ENCODE measurements around the gene SHISA5. TPM values are rescaled to one million over a fixed set of nuclear protein-coding genes. Genes with fewer than 3 reads are reported as not detected.

The SHISA5 gene
- total and polyA plus RNA-seq, 2 experiments from 2014 or later = 86.0 to 92.3 TPM

DNA sequence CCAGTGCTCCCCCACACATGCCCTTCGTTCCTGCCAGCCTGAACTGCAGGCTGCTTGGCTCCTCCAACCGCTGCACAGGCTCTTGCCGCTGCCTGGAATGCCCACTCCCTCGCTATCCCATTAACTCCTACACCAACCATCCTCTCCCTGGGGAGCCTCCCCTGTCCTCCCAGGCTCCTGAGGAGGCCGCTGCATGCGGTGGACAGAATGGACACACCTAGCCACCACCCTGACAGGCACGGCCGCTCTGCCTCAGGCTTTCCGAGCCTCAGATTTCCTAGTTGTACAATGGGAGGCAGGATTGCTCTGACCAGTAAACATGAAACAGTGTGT, 76.4 kb downstream of the SHISA5 start:
- TF ChIP-seq, protein P1, sequence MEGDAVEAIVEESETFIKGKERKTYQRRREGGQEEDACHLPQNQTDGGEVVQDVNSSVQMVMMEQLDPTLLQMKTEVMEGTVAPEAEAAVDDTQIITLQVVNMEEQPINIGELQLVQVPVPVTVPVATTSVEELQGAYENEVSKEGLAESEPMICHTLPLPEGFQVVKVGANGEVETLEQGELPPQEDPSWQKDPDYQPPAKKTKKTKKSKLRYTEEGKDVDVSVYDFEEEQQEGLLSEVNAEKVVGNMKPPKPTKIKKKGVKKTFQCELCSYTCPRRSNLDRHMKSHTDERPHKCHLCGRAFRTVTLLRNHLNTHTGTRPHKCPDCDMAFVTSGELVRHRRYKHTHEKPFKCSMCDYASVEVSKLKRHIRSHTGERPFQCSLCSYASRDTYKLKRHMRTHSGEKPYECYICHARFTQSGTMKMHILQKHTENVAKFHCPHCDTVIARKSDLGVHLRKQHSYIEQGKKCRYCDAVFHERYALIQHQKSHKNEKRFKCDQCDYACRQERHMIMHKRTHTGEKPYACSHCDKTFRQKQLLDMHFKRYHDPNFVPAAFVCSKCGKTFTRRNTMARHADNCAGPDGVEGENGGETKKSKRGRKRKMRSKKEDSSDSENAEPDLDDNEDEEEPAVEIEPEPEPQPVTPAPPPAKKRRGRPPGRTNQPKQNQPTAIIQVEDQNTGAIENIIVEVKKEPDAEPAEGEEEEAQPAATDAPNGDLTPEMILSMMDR (IDR thresholded peaks at IDR 0.05; ENCODE audit: low read depth, low read length) = no peak
- H3K9me3 ChIP-seq (ENCODE audit: low read depth) = no peaks in the 10 kb centered on the region
- peaks cover 33% of the 10 kb centered on the region for H3K4me1 ChIP-seq (ENCODE audit: low read depth)
- H3K4me3 ChIP-seq = no peak overlapping the region
- no peaks in the 10 kb centered on the region for H3K36me3 ChIP-seq
- DNase-seq (ENCODE audit: low read depth in 1 of 2, low spot score in 1 of 2) = no peak
- no peak overlapping the region for H3K27ac ChIP-seq
- no peaks in the 10 kb centered on the region for H3K27me3 ChIP-seq

DNA sequence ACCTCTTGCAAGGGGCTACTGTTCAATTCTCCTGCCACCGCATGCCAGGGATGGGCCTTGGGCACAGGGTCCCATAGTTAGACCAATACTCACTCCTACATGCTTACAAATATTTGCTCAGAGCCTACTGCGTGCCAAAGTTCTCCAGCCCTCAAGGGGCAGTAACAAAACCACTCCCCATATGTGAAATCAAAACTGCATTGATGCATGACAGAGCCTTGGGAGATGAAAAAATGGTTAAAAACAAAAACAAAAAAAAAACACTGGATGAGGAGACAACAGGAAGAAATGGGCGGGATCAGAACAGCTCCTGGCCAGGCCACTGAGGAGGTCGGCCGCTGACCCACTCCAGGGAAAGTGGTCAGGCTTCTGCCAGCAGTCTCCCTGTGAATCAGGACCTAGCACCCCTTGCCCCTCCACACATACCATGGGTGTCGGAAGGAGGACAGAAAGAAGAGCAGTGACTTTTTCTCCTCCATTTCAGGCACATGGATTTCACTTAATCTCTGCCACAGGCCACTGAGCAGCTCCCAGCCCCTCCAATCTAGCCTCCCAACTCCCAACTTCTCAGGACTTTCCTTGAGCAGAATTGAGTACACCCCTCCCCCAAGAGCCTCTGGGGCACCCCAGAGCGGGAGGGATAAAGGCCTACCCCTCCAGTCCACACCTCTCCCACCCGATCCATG, 76.9 kb downstream of the SHISA5 start:
- H3K4me3 ChIP-seq = no peak overlapping the region

DNA sequence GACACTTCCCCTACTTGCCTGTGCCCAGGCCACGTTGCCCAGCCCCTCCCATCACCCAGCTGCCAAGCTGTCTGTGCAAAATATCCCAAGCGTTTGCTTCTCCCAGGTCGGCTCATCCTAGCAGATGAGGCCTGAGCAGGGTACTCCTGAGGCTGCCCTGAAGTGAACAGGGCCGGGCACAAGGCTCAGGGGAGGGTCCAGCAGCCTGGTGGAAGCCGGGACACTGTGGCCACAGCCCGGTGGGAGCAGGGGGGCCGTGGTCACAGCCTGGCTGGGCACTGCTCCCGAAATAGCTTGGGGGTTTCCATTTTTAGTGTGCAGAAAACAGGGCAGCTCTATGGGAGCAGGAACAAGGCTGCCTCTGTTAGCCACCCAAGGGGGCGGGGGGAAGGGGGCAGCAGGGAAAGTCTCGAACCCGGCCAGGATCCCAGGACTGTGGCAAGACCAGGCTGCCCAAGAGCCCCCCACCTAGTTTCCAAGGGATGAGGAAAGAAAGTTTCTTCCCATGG, 77.5 kb downstream of the SHISA5 start:
- no peaks in the 10 kb centered on the region for H3K9me3 ChIP-seq (ENCODE audit: low read depth)
- H3K4me1 ChIP-seq (ENCODE audit: low read depth) = peaks cover 33% of the 10 kb centered on the region
- no peaks in the 10 kb centered on the region for H3K27me3 ChIP-seq
- H3K36me3 ChIP-seq = no peaks in the 10 kb centered on the region
- no peak overlapping the region for H3K4me3 ChIP-seq
- peak overlapping the region; percentile 70 for H3K27ac ChIP-seq
- DNase-seq (ENCODE audit: low read depth in 1 of 2, low spot score in 1 of 2) = no peak
- TF ChIP-seq, protein P1 (IDR thresholded peaks at IDR 0.05; ENCODE audit: low read depth, low read length) = no peak

More for the DNA sequence above, 76.9 kb downstream of the SHISA5 start:
- H3K9me3 ChIP-seq (ENCODE audit: low read depth) = no peaks in the 10 kb centered on the region
- no peak for DNase-seq (ENCODE audit: low read depth in 1 of 2, low spot score in 1 of 2)
- no peaks in the 10 kb centered on the region for H3K27me3 ChIP-seq
- peak overlapping the region; percentile 70 for H3K27ac ChIP-seq
- no peaks in the 10 kb centered on the region for H3K36me3 ChIP-seq
- H3K4me1 ChIP-seq (ENCODE audit: low read depth) = peaks cover 33% of the 10 kb centered on the region
- TF ChIP-seq, protein P1 (IDR thresholded peaks at IDR 0.05; ENCODE audit: low read depth, low read length) = no peak

DNA sequence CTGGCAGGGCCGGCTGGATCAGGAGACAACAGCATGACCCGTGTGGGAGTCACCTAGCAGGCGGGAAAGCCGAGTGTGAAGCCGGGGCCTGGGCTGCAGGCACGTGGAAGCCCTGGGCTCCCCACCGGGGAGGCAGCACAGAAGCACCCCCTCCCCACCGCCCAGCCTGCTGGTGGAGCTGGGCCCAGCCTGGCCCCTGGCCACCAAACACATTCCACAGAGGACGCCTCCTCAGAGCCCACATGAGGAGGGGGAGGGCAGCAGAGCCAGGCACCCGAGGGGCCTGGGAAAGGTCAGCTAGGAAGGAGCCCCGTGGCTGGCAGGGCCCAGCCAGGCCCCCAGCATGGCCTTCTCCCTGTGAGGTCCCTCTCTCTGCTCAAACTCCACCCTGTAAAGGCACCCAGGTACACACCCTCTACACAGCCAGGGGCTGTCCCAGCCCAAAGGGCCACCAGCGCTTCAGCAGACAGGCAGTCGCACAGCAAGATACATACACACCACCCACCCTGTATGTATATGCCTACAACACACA, 78.6 kb downstream of the SHISA5 start:
- H3K4me1 ChIP-seq (ENCODE audit: low read depth) = peaks cover 33% of the 10 kb centered on the region
- no peaks in the 10 kb centered on the region for H3K9me3 ChIP-seq (ENCODE audit: low read depth)
- TF ChIP-seq, protein P1 (IDR thresholded peaks at IDR 0.05; ENCODE audit: low read depth, low read length) = no peak
- no peaks in the 10 kb centered on the region for H3K27me3 ChIP-seq
- DNase-seq (ENCODE audit: low read depth in 1 of 2, low spot score in 1 of 2) = peak; percentile 26 to 46
- H3K4me3 ChIP-seq = no peak overlapping the region
- H3K27ac ChIP-seq = peak overlapping the region; percentile 70
- H3K36me3 ChIP-seq = no peaks in the 10 kb centered on the region

DNA sequence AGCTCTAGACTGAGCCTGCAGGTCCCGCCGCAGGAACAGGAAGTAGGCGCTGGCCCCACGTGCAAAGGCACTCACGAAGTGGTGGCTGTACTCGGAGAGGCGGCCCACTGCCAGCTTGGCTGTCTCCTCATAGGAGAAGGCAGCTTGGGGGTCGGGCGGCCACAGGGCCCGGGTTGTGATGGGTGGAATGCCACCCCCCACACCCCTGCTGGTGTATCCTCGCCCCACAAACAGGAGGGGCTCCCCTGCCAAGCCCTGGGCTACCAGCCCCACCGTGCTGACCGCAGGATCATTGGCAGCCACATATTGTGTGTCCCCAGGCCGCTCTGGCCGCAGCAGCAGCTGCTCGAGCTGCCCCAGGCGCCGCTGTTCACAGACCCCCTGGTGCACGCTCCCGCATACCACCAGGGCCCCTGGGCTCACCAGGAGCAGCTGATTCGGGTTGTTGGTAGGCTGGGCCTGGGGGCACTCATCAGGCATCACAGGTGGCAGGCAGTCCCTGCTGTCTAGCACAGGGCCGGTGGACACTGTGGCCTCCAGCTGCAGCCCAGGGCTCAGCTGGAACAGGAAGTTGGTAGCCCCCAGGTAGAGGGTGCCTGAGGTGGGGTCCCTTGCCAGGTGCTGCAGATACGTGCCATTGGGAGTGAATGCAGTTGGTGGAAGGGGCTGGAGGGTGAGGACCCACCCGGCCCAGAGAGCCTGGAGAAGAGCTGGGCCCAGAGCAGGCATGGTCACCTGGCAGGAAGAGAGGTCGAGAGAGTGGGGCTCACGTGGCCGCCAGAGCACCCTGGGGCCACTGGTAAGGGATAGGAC, 79.9 kb downstream of the SHISA5 start:
- Histone ChIP-seq H3K27me3 (no peaks in the 10 kb centered on the region), H3K9me3 (ENCODE audit: low read depth) (no peaks in the 10 kb centered on the region), H3K4me3 (no peak overlapping the region), H3K27ac (no peak overlapping the region), H3K36me3 (no peaks in the 10 kb centered on the region), H3K4me1 (ENCODE audit: low read depth) (peaks cover 30% of the 10 kb centered on the region)
- TF ChIP-seq, protein P1 (IDR thresholded peaks at IDR 0.05; ENCODE audit: low read depth, low read length) = no peak
- DNase-seq (ENCODE audit: low read depth in 1 of 2, low spot score in 1 of 2) = no peak
